MM.1S (cell line): Measurements from ENCODE around the gene TUBA4B.
"Not testable (repeated sequence)": the region's sequence is repeated elsewhere in the genome, so short reads cannot be mapped to it uniquely, and the experiment has no call there.

Experiments
- DNase-seq: peaks from one replicate; pipeline ENCODE4 v3.0.0-alpha.2; 2015
- H2AFZ ChIP-seq: fragments of 300-600 bp; sonication (generic); 2 replicates; pipeline ENCODE4 v1.6.0; 2016; ENCODE audit warnings: antibody characterized with exemption, low read length
- H3F3A ChIP-seq: fragments of 300-600 bp; sonication (generic); 2 replicates; pipeline ENCODE4 v1.6.1; 2016; ENCODE audit warnings: mild to moderate bottlenecking, antibody characterized with exemption, low read length, moderate library complexity, mixed read lengths; ENCODE audit not compliant: insufficient read depth
- H3K27ac ChIP-seq: fragments of 300-600 bp; sonication (generic); 2 replicates; pipeline ENCODE4 v1.5.1; 2016; ENCODE audit warnings: mild to moderate bottlenecking, low read length
- H3K27me3 ChIP-seq: fragments of 300-600 bp; sonication (generic); replicated peaks from 2 replicates; pipeline ENCODE4 v1.6.0; 2016; ENCODE audit warnings: low read length; ENCODE audit not compliant: insufficient read depth
- H3K36me3 ChIP-seq: fragments of 300-600 bp; sonication (generic); replicated peaks from 2 replicates; pipeline ENCODE4 v1.6.1; 2016; ENCODE audit warnings: mild to moderate bottlenecking, low read length, mixed read lengths; ENCODE audit not compliant: insufficient read depth
- H3K4me1 ChIP-seq: fragments of 300-600 bp; sonication (generic); 2 replicates; pipeline ENCODE4 v1.6.1; 2016; ENCODE audit warnings: low read length, mixed read lengths
- H3K4me2 ChIP-seq: fragments of 300-600 bp; sonication (generic); 2 replicates; pipeline ENCODE4 v1.6.0; 2016; ENCODE audit warnings: low read depth, low read length
- H3K4me3 ChIP-seq: fragments of 300-600 bp; sonication (generic); 2 replicates; pipeline ENCODE4 v1.5.1; 2016; ENCODE audit warnings: low read length, mixed read lengths
- H3K79me2 ChIP-seq: fragments of 300-600 bp; sonication (generic); 2 replicates; pipeline ENCODE4 v1.6.1; 2016; ENCODE audit warnings: mixed run types, low read length, mixed read lengths
- H3K9ac ChIP-seq: fragments of 300-600 bp; sonication (generic); 2 replicates; pipeline ENCODE4 v1.6.1; 2016; ENCODE audit warnings: low read length, mixed read lengths
- H3K9me2 ChIP-seq: fragments of 300-600 bp; sonication (generic); replicated peaks from 2 replicates; pipeline ENCODE4 v1.6.1; 2016; ENCODE audit warnings: mild to moderate bottlenecking, low read length, mixed read lengths; ENCODE audit not compliant: insufficient read depth
- H3K9me3 ChIP-seq: fragments of 300-600 bp; sonication (generic); replicated peaks from 2 replicates; pipeline ENCODE4 v1.6.1; 2016; ENCODE audit warnings: mild to moderate bottlenecking, low read length, mixed read lengths; ENCODE audit not compliant: insufficient read depth
- H4K20me1 ChIP-seq: fragments of 300-600 bp; sonication (generic); 2 replicates; pipeline ENCODE4 v1.6.1; 2016; ENCODE audit warnings: mild to moderate bottlenecking, low read length, moderate library complexity, mixed read lengths; ENCODE audit not compliant: insufficient read depth
- EZH2 ChIP-seq: fragments of 300-600 bp; sonication (generic); optimal IDR thresholded peaks from 2 replicates; pipeline ENCODE3; 2017; ENCODE audit warnings: low read depth, mild to moderate bottlenecking, antibody characterized with exemption, low read length, mixed read lengths
- EZH2phosphoT487 ChIP-seq: fragments of 300-600 bp; sonication (generic); IDR thresholded peaks from 2 replicates; pipeline ENCODE4 v1.6.1; 2018; ENCODE audit warnings: antibody characterized with exemption, low read length
- TF ChIP-seq, protein P1 (sequence below): fragments of 300-600 bp; sonication (generic); IDR thresholded peaks from 2 replicates; pipeline ENCODE4 v1.5.1; 2016; ENCODE audit warnings: antibody characterized with exemption, low read length, mixed read lengths

The TUBA4B gene

DNA sequence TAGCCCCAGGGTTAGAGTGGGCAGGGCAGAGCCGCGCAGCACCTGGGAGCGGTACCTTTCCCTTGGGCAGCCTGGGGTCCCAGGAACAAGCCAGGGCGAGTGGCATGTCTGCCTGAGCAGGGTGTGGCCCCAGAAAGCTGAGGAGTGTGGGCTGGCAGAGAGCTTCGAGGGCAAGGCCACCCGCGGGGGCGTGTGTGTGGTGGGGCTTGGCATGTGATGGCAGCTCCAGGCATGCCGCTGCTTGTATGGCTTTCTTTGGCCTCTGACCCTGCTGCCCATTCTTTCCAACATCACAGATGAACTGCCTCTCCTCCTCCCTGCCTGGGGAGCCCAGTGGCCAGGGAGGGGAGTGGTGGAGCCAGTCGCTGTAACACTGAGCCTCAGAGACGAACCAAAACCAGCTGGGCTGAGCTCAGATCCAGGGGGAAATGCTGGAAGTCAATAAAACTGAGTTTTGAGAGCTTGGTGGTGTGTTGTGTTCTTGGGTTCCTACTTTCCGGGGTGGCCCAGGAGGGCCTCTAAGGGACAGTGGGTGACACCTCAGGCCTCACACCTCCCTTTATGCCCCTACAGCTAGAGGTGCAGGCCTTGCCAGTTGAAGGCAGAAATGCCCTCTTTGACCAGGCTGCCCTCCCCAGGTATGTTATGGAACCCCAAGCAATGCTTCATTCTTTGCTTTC is 33.5 kb downstream of the TUBA4B start:
- Histone ChIP-seq H3F3A (no peaks in the 10 kb centered on the region), H3K9me3 (no peaks in the 10 kb centered on the region), H3K9ac (no peak overlapping the region), H4K20me1 (no peaks in the 10 kb centered on the region), H3K4me1 (no peaks in the 10 kb centered on the region), H3K79me2 (no peaks in the 10 kb centered on the region), H3K4me3 (no peak overlapping the region), H3K9me2 (no peaks in the 10 kb centered on the region), H3K27ac (no peak overlapping the region), H3K4me2 (no peak overlapping the region), H3K27me3 (peaks cover 11% of the 10 kb centered on the region), H3K36me3 (no peaks in the 10 kb centered on the region), H2AFZ (no peak overlapping the region)
- no peak for DNase-seq
- TF ChIP-seq EZH2phosphoT487 (no peak), EZH2 (no peak)
- TF ChIP-seq, protein P1, sequence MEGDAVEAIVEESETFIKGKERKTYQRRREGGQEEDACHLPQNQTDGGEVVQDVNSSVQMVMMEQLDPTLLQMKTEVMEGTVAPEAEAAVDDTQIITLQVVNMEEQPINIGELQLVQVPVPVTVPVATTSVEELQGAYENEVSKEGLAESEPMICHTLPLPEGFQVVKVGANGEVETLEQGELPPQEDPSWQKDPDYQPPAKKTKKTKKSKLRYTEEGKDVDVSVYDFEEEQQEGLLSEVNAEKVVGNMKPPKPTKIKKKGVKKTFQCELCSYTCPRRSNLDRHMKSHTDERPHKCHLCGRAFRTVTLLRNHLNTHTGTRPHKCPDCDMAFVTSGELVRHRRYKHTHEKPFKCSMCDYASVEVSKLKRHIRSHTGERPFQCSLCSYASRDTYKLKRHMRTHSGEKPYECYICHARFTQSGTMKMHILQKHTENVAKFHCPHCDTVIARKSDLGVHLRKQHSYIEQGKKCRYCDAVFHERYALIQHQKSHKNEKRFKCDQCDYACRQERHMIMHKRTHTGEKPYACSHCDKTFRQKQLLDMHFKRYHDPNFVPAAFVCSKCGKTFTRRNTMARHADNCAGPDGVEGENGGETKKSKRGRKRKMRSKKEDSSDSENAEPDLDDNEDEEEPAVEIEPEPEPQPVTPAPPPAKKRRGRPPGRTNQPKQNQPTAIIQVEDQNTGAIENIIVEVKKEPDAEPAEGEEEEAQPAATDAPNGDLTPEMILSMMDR: no peak

DNA sequence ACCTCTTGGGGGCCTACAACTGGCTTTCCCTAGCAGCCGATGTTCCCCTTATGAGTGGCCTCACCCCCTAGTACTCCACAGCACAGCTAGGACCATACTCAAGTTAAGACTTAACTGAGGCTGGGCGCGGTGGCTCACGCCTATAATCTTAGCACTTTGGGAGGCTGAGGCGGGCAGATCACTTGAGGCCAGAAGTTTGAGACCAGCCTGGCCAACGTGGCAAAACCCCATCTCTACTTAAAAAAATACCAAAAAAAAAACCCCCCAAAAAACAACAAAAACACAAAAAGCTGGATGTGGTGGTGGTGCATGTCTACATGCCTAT is 34.0 kb downstream of the TUBA4B start:
- H3K9ac ChIP-seq, H2AFZ ChIP-seq, H3F3A ChIP-seq, H3K27ac ChIP-seq, H4K20me1 ChIP-seq, DNase-seq, H3K4me3 ChIP-seq, H3K9me2 ChIP-seq, H3K36me3 ChIP-seq, H3K4me2 ChIP-seq, H3K4me1 ChIP-seq, H3K79me2 ChIP-seq, H3K9me3 ChIP-seq: not testable (repeated sequence)
- peaks cover 16% of the 10 kb centered on the region for H3K27me3 ChIP-seq

DNA sequence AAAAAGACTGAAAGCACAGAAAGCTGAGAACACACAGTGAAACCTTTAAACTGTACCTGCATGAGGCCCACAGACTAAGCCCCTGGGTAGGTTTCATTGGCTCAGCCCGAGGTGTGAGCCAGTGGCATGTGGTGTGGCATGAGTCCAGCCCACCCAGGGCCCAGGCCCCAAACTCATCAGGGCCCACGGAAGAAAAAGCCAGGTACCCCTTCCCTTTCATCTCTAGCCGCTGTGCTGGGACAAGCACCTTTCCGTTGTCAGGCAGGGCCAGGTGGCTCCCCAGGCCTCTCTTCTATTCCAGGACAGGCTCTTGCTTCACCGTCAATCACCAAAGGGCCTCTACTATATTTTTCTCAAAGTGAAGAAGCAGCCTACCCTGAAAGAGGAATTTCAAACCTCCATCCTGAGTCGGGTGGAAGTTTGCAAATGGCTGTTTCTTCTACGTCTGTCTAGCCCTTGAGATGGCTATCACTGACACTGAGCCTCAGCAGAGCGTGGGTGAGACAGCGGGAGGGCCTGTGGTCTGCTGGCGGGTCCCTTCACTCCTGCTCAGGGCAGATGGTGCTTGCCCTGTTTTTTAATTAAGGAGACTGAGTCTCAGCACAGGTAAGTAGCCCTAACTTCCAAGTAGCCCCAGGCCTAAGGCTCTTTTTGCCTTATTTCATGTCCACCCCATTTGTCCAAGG is 34.7 kb downstream of the TUBA4B start:
- DNase-seq: no peak
- Histone ChIP-seq H3K9ac (no peak overlapping the region), H3K79me2 (no peaks in the 10 kb centered on the region), H2AFZ (no peak overlapping the region), H3F3A (no peaks in the 10 kb centered on the region), H3K9me2 (no peaks in the 10 kb centered on the region), H3K36me3 (no peaks in the 10 kb centered on the region), H3K4me3 (no peak overlapping the region), H3K27me3 (peaks cover 22% of the 10 kb centered on the region), H3K27ac (no peak overlapping the region), H3K4me1 (no peaks in the 10 kb centered on the region), H3K4me2 (no peak overlapping the region), H4K20me1 (no peaks in the 10 kb centered on the region), H3K9me3 (no peaks in the 10 kb centered on the region)
- TF ChIP-seq, protein P1: no peak
- TF ChIP-seq EZH2 (no peak), EZH2phosphoT487 (no peak)

DNA sequence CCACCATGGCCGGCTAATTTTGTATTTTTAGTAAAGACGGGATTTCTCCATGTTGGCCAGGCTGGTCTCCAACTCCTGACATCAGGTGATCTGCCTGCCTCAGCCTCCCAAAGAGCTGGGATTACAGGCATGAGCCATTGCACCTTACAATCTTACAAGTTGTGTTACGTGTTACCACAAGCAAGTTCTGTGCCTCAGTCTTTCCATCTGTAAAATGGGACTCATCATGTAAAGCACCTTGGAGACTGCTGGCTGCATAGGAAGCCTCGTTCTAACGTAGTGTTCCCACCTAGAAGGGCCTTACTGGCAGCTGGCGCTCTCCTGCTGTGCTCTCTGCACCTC is 36.1 kb downstream of the TUBA4B start:
- no peaks in the 10 kb centered on the region for H3K79me2 ChIP-seq
- no peak overlapping the region for H3K4me2 ChIP-seq
- H3F3A ChIP-seq: no peaks in the 10 kb centered on the region
- no peaks in the 10 kb centered on the region for H3K36me3 ChIP-seq
- H3K9ac ChIP-seq: no peak overlapping the region
- H3K27me3 ChIP-seq: peaks cover 24% of the 10 kb centered on the region
- no peak overlapping the region for H2AFZ ChIP-seq
- no peaks in the 10 kb centered on the region for H3K4me1 ChIP-seq
- H4K20me1 ChIP-seq: no peaks in the 10 kb centered on the region
- no peaks in the 10 kb centered on the region for H3K9me3 ChIP-seq
- no peak overlapping the region for H3K4me3 ChIP-seq
- no peak for DNase-seq
- no peak overlapping the region for H3K27ac ChIP-seq
- no peaks in the 10 kb centered on the region for H3K9me2 ChIP-seq
- TF ChIP-seq EZH2: no peak
- TF ChIP-seq, protein P1: no peak
- TF ChIP-seq EZH2phosphoT487: no peak
